A673 (cell line): ENCODE data around the gene MRPL27. TPM values are rescaled to one million over a fixed set of nuclear protein-coding genes. Genes with fewer than 3 reads are reported as not detected.

Source experiments
- BruUV-seq: library from RNA; stranded (reverse); fragments of 400-500 nt; replicated peaks from 2 replicates; lab custom pipeline; 2021; lab: Mats Ljungman, UMichigan
- CTCF ChIA-PET: fragments of 300-600 bp; sonication (Branson Sonifier 250); formaldehyde crosslinking; loops from one replicate; lab custom pipeline; 2022; ENCODE audit warnings: antibody characterized with exemption; lab: Charles Lee
- POLR2A ChIA-PET: fragments of 300-600 bp; sonication (Branson Sonifier 250); formaldehyde crosslinking; loops from one replicate; lab custom pipeline; 2022; ENCODE audit warnings: antibody characterized with exemption; ENCODE audit not compliant: low non-redundant PET; lab: Charles Lee
- DNase-seq: peaks from one replicate; pipeline ENCODE4 v3.0.0-alpha.2; 2015; ENCODE audit warnings: low spot score
- H3K27ac ChIP-seq: fragments of 200-600 bp; sonication (generic); 2 replicates; pipeline ENCODE4 v1.5.1; 2016; ENCODE audit warnings: mixed run types, low read depth, mild to moderate bottlenecking, mixed read lengths, antibody characterized with exemption, low read length; ENCODE audit not compliant: poor library complexity, severe bottlenecking
- H3K27me3 ChIP-seq: fragments of 200-600 bp; sonication (generic); replicated peaks from 2 replicates; pipeline ENCODE4 v1.6.1; 2017; ENCODE audit warnings: mixed run types, low read depth, mild to moderate bottlenecking, mixed read lengths, antibody characterized with exemption, low read length; ENCODE audit not compliant: insufficient read depth, poor library complexity
- H3K36me3 ChIP-seq: fragments of 200-600 bp; sonication (generic); 2 replicates; pipeline ENCODE4 v1.6.1; 2016; ENCODE audit warnings: mixed run types, mild to moderate bottlenecking, mixed read lengths, antibody characterized with exemption, low read length; ENCODE audit not compliant: insufficient read depth, poor library complexity, severe bottlenecking
- H3K4me1 ChIP-seq: fragments of 200-600 bp; sonication (generic); 2 replicates; pipeline ENCODE4 v1.6.1; 2017; ENCODE audit warnings: mixed run types, mild to moderate bottlenecking, mixed read lengths, antibody characterized with exemption, low read length; ENCODE audit not compliant: insufficient read depth, poor library complexity, severe bottlenecking
- H3K4me3 ChIP-seq: fragments of 200-600 bp; sonication (generic); 2 replicates; pipeline ENCODE4 v1.5.1; 2016; ENCODE audit warnings: low read depth, mixed run types, mild to moderate bottlenecking, mixed read lengths, low read length; ENCODE audit not compliant: poor library complexity, severe bottlenecking
- H3K9me3 ChIP-seq: fragments of 200-600 bp; sonication (generic); 2 replicates; pipeline ENCODE4 v1.6.1; 2016; ENCODE audit warnings: mixed run types, low read depth, mild to moderate bottlenecking, mixed read lengths, antibody characterized with exemption, low read length; ENCODE audit not compliant: poor library complexity, severe bottlenecking
- EZH2 ChIP-seq: fragments of 200-600 bp; sonication (generic); IDR thresholded peaks from 2 replicates; pipeline ENCODE4 v1.6.1; 2017; ENCODE audit warnings: borderline replicate concordance, low read depth, mild to moderate bottlenecking, mixed read lengths, antibody characterized with exemption, low read length; ENCODE audit not compliant: poor library complexity, severe bottlenecking
- intact Hi-C: fragments of 100-400 bp; cut with micrococcal nuclease; formaldehyde crosslinking; loops from one replicate; pipeline ENCODE4 v1.10.0; 2022; ENCODE audit not compliant: unreplicated experiment
- total RNA-seq: library from RNA; stranded (reverse); gene quantifications from 2 replicates; pipeline ENCODE4 v1.2.3, GENCODE V29; 2021
- TF ChIP-seq, protein P1 (sequence below): fragments of 300-800, 200-600 bp; sonication (generic); conservative IDR thresholded peaks from 2 replicates; pipeline ENCODE4 v1.5.1; 2017; ENCODE audit warnings: low read depth, mild to moderate bottlenecking, antibody characterized with exemption, low read length, moderate library complexity, mixed read lengths

The MRPL27 gene
- total RNA-seq, 1 experiment from 2014 or later: 85.6 TPM

DNA sequence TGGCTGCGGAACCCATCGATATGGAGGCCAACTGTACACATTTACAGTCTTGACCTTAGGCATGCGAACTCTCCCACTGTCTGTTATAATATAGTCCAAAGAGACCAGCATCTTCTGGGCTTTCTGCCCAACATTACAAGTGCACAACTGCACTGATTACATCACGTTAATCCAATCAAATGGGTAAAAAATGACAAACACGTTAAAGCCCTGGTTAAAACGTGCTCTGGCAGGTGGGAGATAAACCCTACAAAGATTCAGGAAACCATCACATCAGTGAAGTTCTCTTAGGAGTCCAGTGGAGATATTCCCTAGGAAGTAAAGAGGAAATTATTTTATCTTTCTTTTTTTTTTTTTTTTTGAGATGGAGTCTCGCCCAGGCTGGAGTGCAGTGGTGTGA is 50.7 kb downstream of the MRPL27 start:
- Histone ChIP-seq H3K27me3 (peaks cover 28% of the 10 kb centered on the region), H3K27ac (no peak overlapping the region), H3K9me3 (no peaks in the 10 kb centered on the region), H3K4me1 (peaks cover 22% of the 10 kb centered on the region), H3K36me3 (no peaks in the 10 kb centered on the region), H3K4me3 (no peak overlapping the region)
- peak; percentile 64 for DNase-seq
- CTCF ChIA-PET: no interaction called here
- no peak for TF ChIP-seq EZH2
- TF ChIP-seq, protein P1, sequence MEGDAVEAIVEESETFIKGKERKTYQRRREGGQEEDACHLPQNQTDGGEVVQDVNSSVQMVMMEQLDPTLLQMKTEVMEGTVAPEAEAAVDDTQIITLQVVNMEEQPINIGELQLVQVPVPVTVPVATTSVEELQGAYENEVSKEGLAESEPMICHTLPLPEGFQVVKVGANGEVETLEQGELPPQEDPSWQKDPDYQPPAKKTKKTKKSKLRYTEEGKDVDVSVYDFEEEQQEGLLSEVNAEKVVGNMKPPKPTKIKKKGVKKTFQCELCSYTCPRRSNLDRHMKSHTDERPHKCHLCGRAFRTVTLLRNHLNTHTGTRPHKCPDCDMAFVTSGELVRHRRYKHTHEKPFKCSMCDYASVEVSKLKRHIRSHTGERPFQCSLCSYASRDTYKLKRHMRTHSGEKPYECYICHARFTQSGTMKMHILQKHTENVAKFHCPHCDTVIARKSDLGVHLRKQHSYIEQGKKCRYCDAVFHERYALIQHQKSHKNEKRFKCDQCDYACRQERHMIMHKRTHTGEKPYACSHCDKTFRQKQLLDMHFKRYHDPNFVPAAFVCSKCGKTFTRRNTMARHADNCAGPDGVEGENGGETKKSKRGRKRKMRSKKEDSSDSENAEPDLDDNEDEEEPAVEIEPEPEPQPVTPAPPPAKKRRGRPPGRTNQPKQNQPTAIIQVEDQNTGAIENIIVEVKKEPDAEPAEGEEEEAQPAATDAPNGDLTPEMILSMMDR: no peak
- BruUV-seq: no TSS peak
- POLR2A ChIA-PET: no interaction called here
- intact Hi-C loops: no loop called here

DNA sequence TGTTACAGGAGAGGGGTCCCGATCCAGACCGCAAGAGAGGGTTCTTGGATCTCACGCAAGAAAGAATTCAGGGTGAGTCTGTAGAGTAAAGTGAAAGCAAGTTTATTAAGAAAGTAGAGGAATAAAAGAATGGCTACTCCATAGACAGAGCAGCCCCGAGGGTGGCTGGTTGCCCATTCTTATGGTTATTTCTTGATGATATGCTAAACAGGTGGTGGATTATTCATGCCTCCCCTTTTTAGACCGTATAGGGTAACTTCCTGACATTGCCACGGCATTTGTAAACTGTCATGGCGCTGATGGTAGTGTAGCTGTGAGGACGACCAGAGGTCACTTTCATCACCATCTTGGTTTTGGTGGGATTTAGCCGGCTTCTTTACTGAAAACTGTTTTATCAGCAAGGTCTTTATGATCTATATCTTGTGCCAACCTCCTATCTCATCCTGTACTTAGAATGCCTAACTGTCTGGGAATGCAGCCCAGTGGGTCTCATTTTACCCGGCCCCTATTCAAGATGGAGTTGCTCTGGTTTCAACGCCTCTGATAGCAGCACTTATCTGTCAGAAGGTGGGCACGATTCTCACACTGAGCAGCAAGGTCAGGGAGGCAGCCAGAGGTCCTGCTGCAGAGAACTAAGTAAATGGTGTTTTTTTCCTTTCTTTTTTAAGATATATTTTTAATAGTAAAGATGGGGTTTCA is 53.5 kb downstream of the MRPL27 start:
- no peak overlapping the region for H3K27ac ChIP-seq

DNA sequence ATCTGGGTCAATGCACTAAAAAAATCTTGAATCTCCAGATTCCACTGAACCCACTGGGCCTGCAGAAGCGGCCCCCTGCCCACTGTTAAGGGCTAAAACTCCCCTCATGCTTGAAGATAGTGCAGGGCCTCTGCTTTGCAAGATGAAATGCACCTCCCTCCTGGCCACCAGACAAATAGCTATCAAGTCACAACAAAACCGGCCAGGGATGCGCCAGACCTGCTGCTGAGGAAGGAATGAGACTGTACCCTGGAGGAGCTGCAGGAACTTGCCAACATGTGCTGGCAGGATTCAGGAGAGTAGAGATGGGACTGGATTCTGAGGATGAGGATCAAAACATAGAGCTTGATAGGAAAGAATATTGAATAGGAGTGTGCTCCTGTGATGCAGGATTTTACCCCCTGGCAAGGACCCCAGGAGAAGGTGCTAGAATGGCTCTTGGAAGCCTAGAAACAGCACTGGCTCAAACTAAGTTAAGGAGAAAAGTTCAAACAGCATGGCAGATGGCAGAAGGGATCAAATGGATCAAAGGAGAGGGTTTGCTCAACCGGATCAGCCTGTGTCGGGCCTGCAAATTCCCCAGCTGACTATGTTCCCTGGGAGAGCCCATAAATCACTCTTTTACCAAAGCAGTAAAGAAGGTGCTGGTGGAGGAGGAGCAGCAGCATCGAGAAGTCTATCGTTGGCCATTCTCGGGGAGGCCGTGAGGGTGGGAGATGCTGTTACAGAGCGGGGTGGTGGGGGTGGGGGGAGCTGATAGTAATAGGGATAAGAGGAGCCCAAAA is 54.3 kb downstream of the MRPL27 start:
- POLR2A ChIA-PET: interaction anchor here (0.6 kb wide), 1 partner anchor 378 kb away, joined by 4 read pairs; no protein-coding TSS in a partner anchor
- no TSS peak for BruUV-seq
- intact Hi-C loops: no loop called here
- CTCF ChIA-PET: no interaction called here
- TF ChIP-seq, protein P1: no peak
- TF ChIP-seq EZH2: no peak
- Histone ChIP-seq H3K27ac (no peak overlapping the region), H3K9me3 (no peaks in the 10 kb centered on the region), H3K27me3 (peaks cover 50% of the 10 kb centered on the region), H3K4me1 (peaks cover 39% of the 10 kb centered on the region), H3K36me3 (no peaks in the 10 kb centered on the region), H3K4me3 (no peak overlapping the region)
- no peak for DNase-seq

More for the DNA sequence above, 53.5 kb downstream of the MRPL27 start:
- intact Hi-C loops: no loop called here
- Histone ChIP-seq H3K9me3 (no peaks in the 10 kb centered on the region), H3K36me3 (no peaks in the 10 kb centered on the region), H3K27me3 (peaks cover 43% of the 10 kb centered on the region), H3K4me1 (peaks cover 39% of the 10 kb centered on the region), H3K4me3 (no peak overlapping the region)
- ChIA-PET POLR2A (interaction anchor here (0.6 kb wide), 1 partner anchor 377 kb away, joined by 4 read pairs; no protein-coding TSS in a partner anchor), CTCF (no interaction called here)
- TF ChIP-seq, protein P1: no peak
- TF ChIP-seq EZH2: no peak
- BruUV-seq: no TSS peak
- no peak for DNase-seq

Other genes starting within 250 kb of the MRPL27 start
- gene SAMD14, start 243.0 kb downstream of the MRPL27 start, total RNA-seq: 45.0 and 51.4 TPM in 2 replicates
- gene PPP1R9B, start 222.5 kb downstream of the MRPL27 start, total RNA-seq: 61.3 and 68.4 TPM in 2 replicates
- not detected in 2 replicates for gene SGCA, start 207.2 kb downstream of the MRPL27 start, total RNA-seq
- 24.6 and 44.7 TPM in 2 replicates for gene COL1A1, start 171.6 kb downstream of the MRPL27 start, total RNA-seq
- gene TMEM92, start 98.7 kb downstream of the MRPL27 start, total RNA-seq: 0.19 TPM in 1 of 2 replicates, not detected in the other
- 15.8 and 23.1 TPM in 2 replicates for gene XYLT2, start 27.1 kb downstream of the MRPL27 start, total RNA-seq
- gene EME1, start within 50 bp of the MRPL27 start, total RNA-seq: 31.9 and 44.0 TPM in 2 replicates
- gene LRRC59, start 24.3 kb upstream of the MRPL27 start, total RNA-seq: 177 and 178 TPM in 2 replicates
- 4.1 and 9.2 TPM in 2 replicates for gene ACSF2, start 53.0 kb upstream of the MRPL27 start, total RNA-seq
- 0.17 TPM in 1 of 2 replicates, not detected in the other for gene CHAD, start 95.7 kb upstream of the MRPL27 start, total RNA-seq
- gene RSAD1, start 105.7 kb upstream of the MRPL27 start, total RNA-seq: 44.3 and 48.4 TPM in 2 replicates
- 0.92 and 1.2 TPM in 2 replicates for gene MYCBPAP, start 135.3 kb upstream of the MRPL27 start, total RNA-seq
- gene EPN3, start 159.6 kb upstream of the MRPL27 start, total RNA-seq: 0.09 TPM in 1 of 2 replicates, not detected in the other
- 11.1 and 16.5 TPM in 2 replicates for gene SPATA20, start 174.0 kb upstream of the MRPL27 start, total RNA-seq
- 7.1 and 10.8 TPM in 2 replicates for gene CACNA1G, start 187.5 kb upstream of the MRPL27 start, total RNA-seq